HPDE6-E6E7 (cell line): ENCODE results near the gene EEFSEC.
"Not testable (repeated sequence)": the region's sequence is repeated elsewhere in the genome, so short reads cannot be mapped to it uniquely, and the experiment has no call there.

Source experiments
- DNase-seq: peaks from one replicate; pipeline ENCODE4 v3.0.0; 2011; ENCODE audit warnings: missing footprints; ENCODE audit errors: extremely low spot score

EEFSEC gene

GRCh38 chr3:128152419-128153155, 694 bp upstream of the EEFSEC start:
- no peak for DNase-seq

GRCh38 chr3:128154354-128154753, 1.1 kb downstream of the EEFSEC start:
- DNase-seq = not testable (repeated sequence)

GRCh38 chr3:128155616-128156360, 2.5 kb downstream of the EEFSEC start:
- DNase-seq = no peak

GRCh38 chr3:128160661-128161060, 7.4 kb downstream of the EEFSEC start:
- no peak for DNase-seq

- DNase-seq = no peak
These were observed 10.2 kb downstream of the EEFSEC start for GRCh38 chr3:128163432-128163831.

GRCh38 chr3:128166971-128167453, 13.7 kb downstream of the EEFSEC start:
- DNase-seq = no peak

- DNase-seq = no peak
These were observed 14.3 kb downstream of the EEFSEC start for GRCh38 chr3:128167646-128167972.

GRCh38 chr3:128167973-128168674, 14.8 kb downstream of the EEFSEC start:
- no peak for DNase-seq

GRCh38 chr3:128168836-128169235, 15.6 kb downstream of the EEFSEC start:
- DNase-seq = no peak

GRCh38 chr3:128170866-128171516, 17.7 kb downstream of the EEFSEC start:
- peak; percentile 80 for DNase-seq

GRCh38 chr3:128173200-128173599, 19.9 kb downstream of the EEFSEC start:
- DNase-seq = no peak

- DNase-seq = no peak
These were observed 20.6 kb downstream of the EEFSEC start for GRCh38 chr3:128173849-128174248.

- no peak for DNase-seq
These were observed 21.7 kb downstream of the EEFSEC start for GRCh38 chr3:128174675-128175590.

- DNase-seq = no peak
These were observed 22.5 kb downstream of the EEFSEC start for GRCh38 chr3:128175768-128176167.

GRCh38 chr3:128176276-128176833, 23.1 kb downstream of the EEFSEC start:
- DNase-seq = no peak

GRCh38 chr3:128177865-128178264, 24.6 kb downstream of the EEFSEC start:
- no peak for DNase-seq

- DNase-seq = no peak
These were observed 25.7 kb downstream of the EEFSEC start for GRCh38 chr3:128178782-128179483.

GRCh38 chr3:128179484-128179819, 26.2 kb downstream of the EEFSEC start:
- no peak for DNase-seq

- no peak for DNase-seq
These were observed 27.2 kb downstream of the EEFSEC start for GRCh38 chr3:128180436-128180835.

- DNase-seq = no peak
These were observed 27.6 kb downstream of the EEFSEC start for GRCh38 chr3:128180913-128181312.
